ENCODE results near the gene ARMC3.

- TF ChIP-seq CTCF (IDR thresholded peaks at IDR 0.05) (no peak), POLR2A (IDR thresholded peaks at IDR 0.05) (no peak)
These were observed 18.3 kb downstream of the ARMC3 start for GRCh38 chr10:22945934-22946673.

Data from heart left ventricle (tissue), 13 donors.